ELR (cell line): ENCODE data around the gene HEXIM2.
A peak's percentile ranks its signal among the peaks of the same experiment; 100 is the strongest.

Experiments used
- DNase-seq: peaks from one replicate; pipeline ENCODE4 v3.0.0-alpha.2; 2015; ENCODE audit warnings: low read depth

Gene HEXIM2

DNA sequence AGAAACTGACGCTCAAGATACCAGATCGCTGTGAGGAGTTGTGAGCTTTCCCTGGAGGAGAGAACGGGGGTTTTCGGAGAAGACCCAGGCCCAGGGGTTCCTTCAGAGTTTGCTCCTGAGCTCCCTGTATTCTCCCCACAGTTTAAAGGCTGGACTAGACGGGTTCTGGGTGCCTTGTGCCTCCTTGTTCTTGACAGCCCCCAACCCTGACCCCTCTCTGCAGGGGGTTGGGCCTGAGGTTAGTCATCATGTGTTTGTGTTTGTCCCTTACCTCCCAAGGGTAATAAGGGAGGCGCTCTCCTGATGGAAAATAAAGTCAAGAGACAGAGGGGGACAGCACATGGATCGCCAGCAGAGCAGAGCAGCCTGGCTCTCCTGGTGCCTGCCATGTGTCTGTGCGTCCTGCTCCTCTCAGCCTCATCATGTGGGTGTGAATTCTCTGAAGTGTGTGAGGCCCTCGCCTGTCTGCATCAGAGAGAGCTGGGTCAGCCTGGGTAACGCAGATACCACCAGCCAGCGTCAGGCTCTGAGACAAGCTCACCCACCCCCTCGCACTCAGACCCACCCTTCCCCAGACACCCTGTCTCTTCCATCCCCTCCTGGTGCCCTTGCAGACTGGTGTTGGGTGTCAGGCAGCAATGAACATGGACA, 8.7 kb downstream of the HEXIM2 start:
- DNase-seq: no peak

DNA sequence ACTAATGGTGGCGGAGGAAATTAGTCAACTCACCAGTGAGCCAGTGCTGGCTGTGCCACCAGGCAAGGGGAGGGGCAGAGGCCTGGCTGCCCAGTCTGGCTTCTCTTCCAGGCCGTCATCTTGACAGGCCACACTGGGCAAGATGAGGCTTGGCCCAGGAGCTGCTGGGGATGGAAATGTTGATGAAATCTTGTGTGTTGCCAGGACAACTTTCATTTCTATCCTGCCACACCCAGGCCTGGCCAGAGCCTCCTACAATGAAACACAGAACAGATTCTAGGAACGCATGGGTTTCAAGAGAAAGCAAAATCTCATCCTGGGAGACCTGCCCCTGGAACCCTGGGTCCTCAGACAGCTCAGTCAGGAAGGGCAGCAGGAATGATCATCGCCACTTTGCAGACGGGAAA, 9.3 kb downstream of the HEXIM2 start:
- peak; percentile 61 for DNase-seq

DNA sequence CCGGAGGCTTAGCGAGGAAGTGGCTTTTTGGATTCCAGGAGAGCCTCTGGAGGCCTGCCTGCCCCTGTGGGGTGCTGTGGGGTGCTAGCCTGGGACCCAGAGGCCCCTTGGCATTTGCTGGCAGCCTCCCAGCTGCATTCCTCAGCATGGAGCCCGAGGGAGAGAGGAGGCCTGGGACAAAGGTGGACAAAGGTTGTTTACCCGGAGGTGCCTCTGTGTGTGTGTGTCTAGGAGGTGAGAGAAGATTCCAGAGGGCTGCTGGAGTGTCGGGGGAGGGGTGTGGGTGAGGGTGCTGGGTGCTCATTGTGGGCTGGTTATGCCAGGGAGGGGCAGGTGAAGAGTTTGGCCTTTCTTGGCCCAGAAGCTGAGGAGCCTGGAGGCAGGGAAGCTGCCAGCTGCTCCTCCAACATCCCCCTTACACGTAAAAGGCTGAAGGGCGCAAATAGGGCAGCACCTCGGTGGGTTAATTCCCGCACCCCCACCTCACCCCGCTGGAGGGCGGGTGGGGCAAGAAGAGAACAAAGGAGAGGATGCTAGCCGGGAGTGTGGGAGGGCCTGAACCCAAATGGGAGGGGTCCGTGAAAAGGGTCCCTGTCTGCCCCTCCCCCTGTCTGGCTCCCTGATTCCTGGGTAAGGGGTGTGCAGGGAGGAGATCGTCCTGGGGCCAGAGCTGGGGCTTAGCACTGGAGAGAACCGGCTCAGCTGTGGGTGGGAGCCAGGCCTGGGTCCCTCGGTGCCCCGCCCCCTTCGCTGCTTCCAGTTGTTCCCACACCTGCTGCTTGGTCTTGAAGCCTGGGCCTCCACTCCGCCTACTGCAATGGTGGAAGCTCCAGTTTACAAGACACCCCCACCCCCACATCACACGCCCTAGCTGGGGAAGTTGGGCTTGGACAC, 9.9 kb downstream of the HEXIM2 start:
- DNase-seq: peak; percentile 31

DNA sequence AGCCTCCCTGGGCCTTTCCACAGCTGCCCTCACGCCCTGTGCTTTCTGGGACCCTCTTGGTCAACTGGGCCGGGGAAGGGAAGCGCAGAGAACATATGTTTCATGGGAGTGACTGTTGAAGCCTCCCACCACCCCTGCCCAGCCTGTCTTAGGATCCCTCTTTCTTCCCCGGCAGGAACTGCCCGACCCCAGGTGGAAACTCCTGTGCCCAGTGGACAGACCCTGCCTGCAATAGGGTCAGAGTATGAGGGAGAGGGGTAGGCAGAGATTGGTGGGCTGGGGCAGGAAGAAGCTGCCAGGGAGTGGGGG, 10.5 kb downstream of the HEXIM2 start:
- no peak for DNase-seq

DNA sequence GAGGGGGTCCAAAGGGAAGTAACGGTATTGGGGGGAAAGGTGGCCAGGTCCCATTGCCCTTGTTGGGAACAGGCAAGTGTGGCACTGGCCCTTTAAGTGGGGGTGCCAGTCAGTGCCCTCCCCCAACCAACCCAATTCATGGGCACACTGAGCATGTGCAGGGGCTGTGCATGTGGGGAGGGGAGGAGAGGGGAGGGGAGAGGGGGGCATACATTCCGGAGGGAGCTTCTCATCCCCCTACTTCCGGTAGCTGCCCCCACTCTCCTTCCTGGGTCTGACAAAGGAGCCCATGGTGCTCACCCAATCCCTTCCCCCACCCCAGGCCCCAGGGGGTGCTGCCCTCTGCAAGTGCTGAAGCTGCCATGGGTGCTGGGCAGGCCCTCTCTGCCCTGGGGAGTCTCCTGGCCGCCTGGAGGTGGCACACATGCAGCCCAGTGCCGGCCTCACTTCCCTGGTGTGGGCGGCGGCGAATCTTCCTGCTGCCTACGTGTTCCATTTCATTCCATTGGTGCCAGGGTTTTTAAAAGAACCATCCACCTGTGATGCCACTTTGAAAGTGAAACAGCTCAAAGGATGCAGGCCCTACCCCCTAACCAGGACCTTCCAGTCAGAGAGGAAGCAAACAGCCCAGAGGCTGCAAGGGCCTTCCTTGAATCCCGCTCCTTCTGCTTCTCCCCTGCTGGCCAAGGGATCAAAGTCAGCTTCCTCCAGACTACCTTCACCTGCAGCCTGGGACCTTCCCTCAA, 11.0 kb downstream of the HEXIM2 start:
- DNase-seq: peak; percentile 79

DNA sequence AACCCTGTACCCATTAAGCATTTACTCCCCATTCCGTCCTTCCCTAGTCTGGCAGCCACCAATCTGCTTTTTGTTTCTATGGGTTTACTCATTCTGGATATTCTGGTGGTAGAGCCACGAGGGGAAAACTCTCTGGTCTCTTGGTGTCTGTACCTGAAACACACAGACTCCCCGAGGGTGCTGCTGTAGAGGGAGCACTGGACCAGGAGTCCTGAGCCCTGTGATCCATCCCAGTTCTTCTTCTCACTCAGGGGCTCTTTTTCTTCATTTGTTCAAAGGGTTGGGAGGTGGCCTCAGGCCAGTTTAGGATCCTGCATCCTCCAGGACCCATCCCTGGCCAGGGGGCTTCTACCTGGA, 14.1 kb downstream of the HEXIM2 start:
- DNase-seq: no peak

DNA sequence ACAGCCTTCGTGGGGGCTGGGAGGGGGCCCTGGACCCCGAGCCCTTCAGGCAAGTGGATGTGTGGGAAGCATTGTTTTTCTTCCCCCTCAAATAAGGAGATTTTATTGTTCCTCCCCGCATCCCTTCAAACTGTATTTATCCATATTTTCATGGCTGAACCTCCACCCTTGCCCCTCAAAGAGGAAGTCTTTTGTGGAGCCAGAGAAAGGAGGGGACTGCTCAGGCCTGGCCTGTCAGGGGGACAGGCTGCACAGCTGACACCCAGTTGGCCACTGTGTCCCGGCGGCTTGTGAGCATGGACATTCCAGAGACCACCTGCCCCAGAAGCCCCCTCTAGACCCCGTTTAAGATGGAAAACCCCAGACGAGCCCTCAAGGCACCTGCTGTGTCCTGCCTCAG, 15.9 kb downstream of the HEXIM2 start:
- DNase-seq: no peak

DNA sequence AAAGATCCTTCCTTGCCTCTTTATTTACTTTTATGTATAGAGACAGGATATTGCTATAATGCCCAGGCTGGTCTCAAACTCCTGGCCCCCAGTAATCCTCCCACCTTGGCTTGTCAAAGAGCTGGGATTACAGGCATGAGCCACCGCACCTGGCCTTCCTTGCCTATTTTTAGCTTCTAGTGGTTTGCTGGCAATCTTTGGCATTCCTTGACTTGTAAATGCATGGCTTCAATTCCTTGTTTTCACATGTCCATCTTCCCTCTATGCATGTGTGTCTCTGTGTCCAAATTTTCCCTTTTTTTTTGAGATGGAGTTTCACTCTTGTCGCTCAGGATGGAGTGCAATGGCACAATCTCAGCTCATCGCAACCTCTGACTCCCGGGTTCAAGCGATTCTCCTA, 22.5 kb downstream of the HEXIM2 start:
- DNase-seq: no peak

DNA sequence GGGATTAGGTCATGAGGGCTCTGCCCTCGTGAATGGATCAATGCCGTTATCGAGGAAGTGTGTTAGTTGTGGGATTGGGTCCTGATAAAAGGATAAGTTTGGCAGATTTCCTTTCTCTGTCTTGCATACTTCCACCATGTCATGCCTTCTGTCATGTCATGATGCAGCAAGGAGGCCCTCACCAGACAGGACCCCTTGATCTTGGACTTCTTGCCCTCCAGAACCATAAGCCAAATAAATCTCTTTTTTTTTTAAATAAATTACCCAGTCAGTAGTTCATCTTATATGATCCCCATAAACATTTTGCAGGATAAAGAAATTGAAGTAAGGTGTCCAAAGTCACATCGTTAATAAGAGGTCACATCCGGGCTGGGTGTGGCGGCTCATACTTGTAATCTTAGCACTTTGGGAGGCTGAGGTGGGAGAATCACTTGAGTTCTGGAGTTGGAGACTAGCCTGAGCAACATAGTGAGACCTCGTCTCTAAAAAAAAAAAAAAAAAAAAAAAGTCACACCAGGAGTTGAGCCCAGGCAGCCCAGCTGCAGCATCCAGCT, 25.2 kb downstream of the HEXIM2 start:
- no peak for DNase-seq

DNA sequence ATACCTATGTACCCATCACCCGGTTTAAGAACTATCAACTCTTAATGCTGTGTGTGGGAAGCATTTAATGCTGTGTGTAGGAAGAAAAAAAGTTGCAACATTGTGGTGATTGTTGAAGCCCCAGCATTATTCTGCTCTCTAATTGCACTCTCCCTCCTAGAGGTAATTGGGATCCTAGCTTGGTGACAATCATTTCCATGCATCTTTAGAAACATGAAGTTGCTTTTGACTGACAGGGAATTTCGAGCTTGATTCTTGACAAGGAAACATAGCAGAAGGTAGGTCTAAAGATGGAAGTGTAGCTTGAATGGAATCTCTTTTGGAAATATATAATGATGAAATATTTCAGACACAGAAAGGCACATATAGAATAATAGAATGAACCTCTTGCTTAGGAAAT, 27.3 kb downstream of the HEXIM2 start:
- no peak for DNase-seq

DNA sequence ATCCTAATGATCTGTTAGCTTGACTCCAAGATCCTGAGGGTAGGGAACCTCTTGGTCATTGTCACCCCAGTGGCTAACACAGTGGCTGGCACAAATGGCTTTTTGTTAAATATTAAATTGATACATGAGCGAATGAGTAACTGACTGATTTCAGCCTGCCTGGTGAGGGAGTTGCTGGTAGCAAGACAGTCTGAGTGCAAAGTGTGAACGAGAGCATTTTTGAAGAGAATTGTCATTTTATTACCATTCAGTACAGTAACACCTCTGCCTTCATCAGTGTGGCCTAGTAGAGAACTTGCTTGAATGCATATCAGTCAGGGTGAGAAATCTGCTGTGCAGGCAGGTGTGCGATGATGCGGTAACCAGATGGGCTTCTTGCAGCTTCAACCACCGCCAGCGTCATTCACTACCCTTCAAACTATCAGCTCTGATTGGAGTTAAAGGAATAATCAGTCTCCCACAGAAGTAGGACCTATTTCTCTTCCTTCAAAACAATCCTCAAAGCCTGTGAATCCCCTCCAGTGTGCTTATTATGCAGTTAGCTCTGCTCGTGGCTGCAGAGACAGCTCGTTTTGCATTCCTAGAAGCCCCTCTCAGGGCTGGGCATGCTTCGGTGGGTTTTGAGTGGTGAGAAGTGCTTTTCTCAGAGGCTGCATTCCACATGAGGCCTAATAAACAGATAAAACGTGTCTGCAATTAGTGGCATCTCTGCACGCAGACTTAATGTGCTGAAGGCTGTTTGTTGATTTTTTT, 29.0 kb downstream of the HEXIM2 start:
- no peak for DNase-seq

DNA sequence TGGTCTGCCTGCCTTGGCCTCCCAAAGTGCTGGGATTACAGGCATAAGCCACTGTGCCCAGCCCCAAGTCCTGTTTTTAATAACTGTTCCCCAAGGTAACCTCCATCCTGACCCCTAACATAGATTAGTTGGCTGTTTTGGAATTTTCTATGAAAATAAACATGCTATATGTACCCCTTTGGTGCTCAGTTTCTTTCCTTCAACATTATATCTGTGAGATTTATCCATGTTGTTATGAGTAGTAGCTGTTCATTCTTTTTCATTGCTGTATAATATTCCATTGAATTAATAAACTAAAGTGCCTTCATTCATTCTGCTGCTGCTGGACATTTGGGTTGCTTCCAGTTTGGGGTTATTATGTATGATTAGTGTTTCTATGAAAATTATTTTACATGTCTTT, 33.7 kb downstream of the HEXIM2 start:
- no peak for DNase-seq

DNA sequence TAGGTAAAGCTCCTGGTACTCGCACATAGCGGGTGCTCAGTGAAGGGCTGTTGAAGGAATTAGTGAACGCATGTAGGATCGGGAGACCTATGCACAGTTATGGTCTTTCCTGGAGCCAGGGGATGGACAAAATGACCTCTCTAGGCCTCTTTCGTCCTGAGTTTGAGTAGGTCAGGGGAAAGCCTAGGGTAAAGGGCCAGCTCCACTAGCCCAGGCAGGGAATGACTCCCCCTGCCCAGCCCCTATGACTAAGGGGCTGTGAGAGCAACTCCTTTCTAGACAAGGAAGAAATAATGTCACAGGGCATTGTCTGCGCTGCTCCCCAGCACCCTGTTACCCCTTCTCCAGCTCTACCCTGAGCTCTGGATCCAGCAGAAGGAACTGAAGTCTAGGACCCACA, 35.4 kb downstream of the HEXIM2 start:
- DNase-seq: peak; percentile 18

DNA sequence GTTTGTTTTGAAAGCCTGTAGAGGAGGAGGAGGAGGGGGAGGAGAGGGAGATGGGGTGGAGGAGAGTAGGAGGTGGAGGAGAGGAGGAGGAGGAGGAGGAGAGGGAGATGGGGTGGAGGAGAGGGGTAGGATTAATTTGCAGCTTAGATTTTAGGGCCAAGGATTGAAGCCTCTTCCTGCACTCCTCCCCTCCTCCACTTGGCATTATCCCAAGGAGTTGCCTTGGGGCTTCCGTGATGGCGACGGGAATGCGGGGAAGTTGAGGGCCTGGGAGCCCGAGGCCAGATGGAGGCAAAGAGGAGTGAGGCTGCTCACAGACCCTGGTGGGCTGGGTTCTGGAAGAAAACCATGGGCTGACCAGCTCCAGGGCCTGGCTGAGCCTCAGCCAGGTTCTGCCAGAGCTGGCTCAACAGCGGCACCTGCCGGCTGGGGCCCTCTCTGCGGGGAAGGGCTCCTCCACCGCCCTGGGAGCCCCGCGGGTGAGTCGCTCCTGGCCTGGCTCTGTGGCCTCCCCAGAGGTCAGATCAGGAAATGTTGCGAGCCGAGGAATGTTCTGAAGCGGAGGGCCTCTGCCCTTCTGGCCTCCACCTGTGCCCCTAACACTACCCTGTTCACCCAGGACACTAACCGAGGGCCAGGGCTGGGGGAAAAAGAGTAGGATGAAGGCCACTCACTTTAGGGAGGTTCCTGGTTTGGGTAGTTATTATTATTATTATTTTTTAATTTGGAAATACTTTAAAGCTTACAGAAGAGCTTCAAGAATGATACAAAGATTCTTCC, 36.1 kb downstream of the HEXIM2 start:
- DNase-seq: peak; percentile 95

DNA sequence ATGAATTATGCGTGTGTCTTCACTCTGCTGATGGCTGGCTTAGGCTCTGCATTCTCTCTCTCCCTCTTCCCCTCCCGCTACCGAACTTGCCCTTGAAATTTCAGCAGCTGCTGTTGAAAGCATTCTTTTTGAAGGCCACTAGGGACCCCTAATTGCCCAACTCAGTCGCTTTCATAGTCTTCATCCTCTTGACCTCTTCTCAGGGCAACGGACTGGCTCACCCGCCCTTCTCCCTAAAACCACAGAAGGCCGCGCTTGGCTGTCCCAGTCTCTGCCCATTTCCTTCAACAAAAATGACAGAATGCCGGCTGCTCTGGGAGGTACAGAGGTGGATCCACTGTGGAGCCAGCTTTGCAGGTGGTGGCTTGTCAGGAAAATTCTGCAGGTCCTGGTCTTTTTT, 39.0 kb downstream of the HEXIM2 start:
- no peak for DNase-seq

DNA sequence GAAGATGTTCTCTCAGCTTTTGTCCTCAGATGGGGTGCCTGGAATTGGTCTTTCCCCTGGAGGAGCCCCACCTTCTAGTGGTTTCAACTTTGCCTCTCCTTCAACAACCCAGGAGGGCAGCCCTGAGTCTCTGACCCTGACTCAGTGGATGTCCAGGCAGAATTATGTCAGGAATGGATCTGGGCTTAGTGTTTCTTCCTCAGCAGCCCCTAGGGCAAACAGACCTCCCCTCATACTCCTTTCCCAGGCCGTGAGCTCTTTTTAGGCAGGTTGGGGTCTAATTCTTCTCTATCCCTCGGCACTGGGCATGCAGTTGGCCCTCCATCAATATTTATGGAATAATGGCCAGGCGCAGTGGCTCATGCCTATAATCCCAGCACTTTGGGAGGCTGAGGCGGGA, 39.8 kb downstream of the HEXIM2 start:
- no peak for DNase-seq

DNA sequence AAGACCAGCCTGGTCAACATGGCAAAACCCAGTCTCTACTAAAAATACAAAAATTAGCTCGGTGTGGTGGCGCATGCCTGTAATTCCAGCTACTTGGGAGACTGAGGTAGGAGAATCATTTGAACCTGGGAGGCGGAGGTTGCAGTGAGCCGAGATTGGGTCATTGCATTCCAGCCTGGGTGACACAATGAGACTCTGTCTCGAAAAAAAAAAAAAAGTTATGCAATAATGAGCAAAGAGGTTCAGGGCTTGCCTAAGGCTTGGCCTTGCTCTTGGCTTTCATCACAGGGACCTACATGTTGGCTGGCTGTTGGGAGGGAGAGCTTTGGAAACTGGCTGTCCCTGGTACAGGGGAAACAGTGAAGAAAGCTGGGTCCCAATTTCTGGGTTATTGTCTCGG, 40.2 kb downstream of the HEXIM2 start:
- peak; percentile 58 for DNase-seq

DNA sequence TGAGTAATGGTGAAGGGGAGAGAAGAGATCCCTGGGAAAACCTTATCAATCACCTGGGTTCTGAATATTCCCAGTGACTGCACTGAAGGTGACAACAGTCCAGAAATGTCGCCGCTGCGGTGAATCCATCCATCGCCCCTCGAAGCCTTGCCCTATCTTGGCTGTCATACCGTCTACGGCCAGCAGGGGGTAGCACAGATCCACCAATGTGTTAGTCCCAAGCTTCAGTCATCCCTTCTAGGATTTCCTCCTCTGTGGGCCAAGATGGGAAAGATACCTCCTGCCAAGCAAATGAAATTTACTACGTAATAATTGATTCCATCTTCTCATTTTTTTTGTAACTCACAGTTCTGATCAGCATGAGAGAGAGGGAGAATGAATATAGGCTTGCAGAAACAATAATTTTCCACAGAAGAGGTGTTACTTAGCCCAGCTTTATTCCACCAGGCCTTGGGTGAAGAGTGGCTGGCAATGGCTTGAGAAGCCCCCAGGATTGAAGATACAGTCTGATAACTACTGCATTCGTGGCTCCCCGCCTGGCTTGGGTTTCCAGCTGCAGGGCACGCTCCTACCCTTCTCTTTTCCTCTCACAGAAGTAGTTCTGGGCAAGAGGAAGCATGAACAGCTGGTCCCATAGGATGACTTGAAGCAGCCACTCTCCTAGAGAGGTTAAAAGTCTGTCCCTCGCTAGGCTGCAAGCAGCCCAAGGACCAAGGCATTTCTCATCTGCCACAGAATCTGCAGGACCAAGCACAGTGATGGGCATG, 57.4 kb downstream of the HEXIM2 start:
- peak; percentile 86 for DNase-seq
